ENCODE data around the gene MAML3.

MAML3 gene

GRCh38 chr4:139907001-139907809, 246.8 kb downstream of the MAML3 start:
- no peak for TF ChIP-seq GATA3 (IDR thresholded peaks at IDR 0.05; ENCODE audit: low read depth, low read length)
- no peak for TF ChIP-seq GATA2 (IDR thresholded peaks at IDR 0.05; ENCODE audit: low read depth, low read length)

- TF ChIP-seq GATA2 (IDR thresholded peaks at IDR 0.05; ENCODE audit: low read depth, low read length), result no peak
- no peak for TF ChIP-seq GATA3 (IDR thresholded peaks at IDR 0.05; ENCODE audit: low read depth, low read length)
These were observed 248.5 kb downstream of the MAML3 start for GRCh38 chr4:139905489-139905888.

DNA sequence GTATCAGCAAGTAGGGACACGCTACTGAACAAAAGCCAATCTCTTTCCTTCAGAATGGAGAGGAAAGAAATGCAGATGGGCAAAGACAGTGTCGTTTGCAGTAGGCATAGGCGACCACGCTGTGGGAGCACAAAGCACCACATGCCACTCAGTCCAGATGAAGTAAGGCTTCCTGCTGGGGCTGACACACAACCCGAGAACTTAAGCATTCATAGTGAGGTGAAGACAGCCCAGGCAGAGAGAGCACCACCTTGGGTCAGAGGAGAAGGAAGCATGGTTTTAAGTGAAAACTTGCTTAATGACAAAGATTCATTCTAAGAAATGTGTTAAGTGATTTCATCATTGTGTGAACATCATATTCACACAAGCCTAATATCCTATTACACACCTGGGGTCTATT, 249.6 kb downstream of the MAML3 start:
- TF ChIP-seq GATA3 (IDR thresholded peaks at IDR 0.05; ENCODE audit: low read depth, low read length) (no peak), GATA2 (IDR thresholded peaks at IDR 0.05; ENCODE audit: low read depth, low read length) (no peak)

DNA sequence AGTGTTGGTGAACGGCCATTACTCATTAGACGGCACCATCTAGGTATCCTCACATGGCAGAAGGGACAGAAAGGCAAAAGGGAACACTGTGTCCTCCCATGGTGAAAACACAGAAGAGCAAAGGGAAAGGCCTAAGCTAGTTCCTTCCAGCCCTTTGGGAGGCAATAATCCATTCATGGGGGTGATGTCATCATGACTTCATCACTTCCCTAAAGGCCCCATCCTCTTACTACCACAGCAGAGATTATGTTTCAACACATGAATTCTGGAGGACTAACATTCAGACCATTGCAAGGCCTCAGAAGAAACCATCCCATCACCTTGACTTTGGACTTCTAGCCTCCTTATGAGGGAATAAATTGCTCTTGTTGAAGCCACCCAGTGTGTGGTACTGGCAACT, 250.1 kb downstream of the MAML3 start:
- TF ChIP-seq GATA2 (IDR thresholded peaks at IDR 0.05; ENCODE audit: low read depth, low read length) (no peak), GATA3 (IDR thresholded peaks at IDR 0.05; ENCODE audit: low read depth, low read length) (no peak)

DNA sequence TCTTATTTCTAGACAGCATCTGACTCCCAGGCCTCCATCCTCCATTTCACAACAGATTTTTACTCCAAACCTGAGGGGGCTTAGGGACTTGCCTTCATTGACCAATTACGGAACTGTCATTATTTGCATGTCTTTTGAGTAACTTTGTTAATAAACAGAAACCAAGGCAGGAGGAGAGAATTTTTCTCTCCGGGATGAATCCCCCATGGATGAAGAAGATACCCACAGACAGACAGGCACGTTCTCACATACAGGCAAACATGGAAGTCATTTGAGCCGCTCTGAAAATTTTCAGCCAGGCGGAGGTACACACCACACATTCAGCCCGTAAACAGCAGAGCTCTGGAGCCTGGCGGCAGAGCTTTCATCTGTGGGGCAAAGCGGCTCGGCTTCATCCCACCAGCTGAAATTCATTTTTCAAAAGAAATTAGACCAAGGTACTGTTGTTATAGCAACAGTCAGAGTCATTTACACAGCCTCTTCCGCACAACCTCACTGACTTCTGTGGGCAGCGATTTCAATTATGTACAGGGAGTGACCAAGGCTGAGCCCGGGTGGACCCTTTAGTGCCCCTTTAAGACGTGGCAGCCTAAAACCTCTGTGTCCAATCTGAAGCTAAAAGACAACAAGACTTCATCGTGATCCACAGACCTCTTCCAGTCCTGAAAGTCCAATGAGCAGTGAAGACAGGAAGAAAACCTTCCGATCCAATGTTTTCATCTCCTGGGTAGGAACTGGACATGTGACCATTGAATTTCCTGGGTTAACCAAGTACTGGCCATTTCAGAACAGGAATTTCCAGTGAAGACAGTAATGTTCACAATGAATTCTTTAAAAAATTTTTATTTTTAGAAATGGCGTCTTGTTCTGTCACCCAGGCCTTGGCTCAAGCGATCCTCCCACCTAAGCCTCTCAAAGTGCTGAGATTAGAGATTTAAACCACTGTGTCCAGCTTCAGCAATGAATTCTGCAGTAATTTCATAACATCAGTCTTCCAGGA, 251.4 kb downstream of the MAML3 start:
- TF ChIP-seq GATA3 (IDR thresholded peaks at IDR 0.05; ENCODE audit: low read depth, low read length), result no peak
- no peak for TF ChIP-seq GATA2 (IDR thresholded peaks at IDR 0.05; ENCODE audit: low read depth, low read length)

- TF ChIP-seq GATA3 (IDR thresholded peaks at IDR 0.05; ENCODE audit: low read depth, low read length), result peak; percentile 59; the same call in 1 of the 2 replicates
- TF ChIP-seq GATA2 (IDR thresholded peaks at IDR 0.05; ENCODE audit: low read depth, low read length), result peak; percentile 58
These were observed 252.3 kb downstream of the MAML3 start for GRCh38 chr4:139901531-139902320.

GRCh38 chr4:139900964-139901376, 253.0 kb downstream of the MAML3 start:
- TF ChIP-seq GATA2 (IDR thresholded peaks at IDR 0.05; ENCODE audit: low read depth, low read length) (no peak), GATA3 (IDR thresholded peaks at IDR 0.05; ENCODE audit: low read depth, low read length) (no peak)

DNA sequence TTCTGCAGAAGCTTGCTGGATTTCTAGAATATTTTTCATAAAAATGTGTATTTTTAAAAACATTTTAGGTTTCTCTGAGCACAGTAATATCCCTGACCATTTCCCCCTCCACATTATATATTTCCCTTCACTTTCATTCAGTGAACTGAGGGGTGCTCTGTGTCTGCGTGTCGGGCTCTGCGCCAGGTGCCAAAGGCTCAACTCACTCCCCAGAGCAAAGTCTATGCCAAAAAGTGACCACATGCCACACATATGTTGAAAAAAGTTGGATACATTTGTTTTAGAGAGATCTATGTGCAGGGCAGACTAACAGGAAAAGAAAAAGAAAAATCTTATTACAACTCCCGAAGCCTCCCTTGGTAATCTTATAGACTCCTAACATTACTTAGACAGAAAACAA, 254.6 kb downstream of the MAML3 start:
- TF ChIP-seq GATA3 (IDR thresholded peaks at IDR 0.05; ENCODE audit: low read depth, low read length) (no peak), GATA2 (IDR thresholded peaks at IDR 0.05; ENCODE audit: low read depth, low read length) (no peak)

GRCh38 chr4:139898293-139898692, 255.7 kb downstream of the MAML3 start:
- no peak for TF ChIP-seq GATA2 (IDR thresholded peaks at IDR 0.05; ENCODE audit: low read depth, low read length)

DNA sequence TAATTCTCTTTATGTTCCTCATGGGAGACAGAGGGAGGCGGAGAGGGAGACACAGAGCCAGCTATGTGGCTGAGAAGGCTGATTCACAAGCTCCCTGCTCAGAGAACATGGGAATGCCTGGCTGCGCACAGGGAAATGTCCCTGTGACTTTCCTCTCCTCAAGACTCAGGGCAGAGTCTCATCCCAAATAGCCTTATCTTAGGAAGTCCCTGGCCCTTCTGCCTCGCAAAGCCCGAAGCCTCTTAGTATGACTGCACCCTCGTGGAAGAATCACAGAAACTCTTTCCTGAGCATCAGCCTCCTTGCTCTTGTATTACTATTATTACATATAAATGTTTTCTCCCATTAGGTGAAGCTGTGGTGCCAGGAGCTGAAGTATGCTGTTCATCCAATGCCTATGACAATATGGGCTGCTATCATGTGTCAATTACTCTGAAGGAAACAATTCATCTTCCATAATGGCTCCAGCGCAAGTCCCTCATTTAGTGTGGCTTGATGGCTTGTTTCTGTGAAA, 257.8 kb downstream of the MAML3 start:
- TF ChIP-seq GATA2 (IDR thresholded peaks at IDR 0.05; ENCODE audit: low read depth, low read length), result no peak
- TF ChIP-seq GATA3 (IDR thresholded peaks at IDR 0.05; ENCODE audit: low read depth, low read length), result no peak

GRCh38 chr4:139893801-139894200, 260.2 kb downstream of the MAML3 start:
- no peak for TF ChIP-seq GATA2 (IDR thresholded peaks at IDR 0.05; ENCODE audit: low read depth, low read length)
- TF ChIP-seq GATA3 (IDR thresholded peaks at IDR 0.05; ENCODE audit: low read depth, low read length), result no peak

- TF ChIP-seq GATA2 (IDR thresholded peaks at IDR 0.05; ENCODE audit: low read depth, low read length) (no peak), GATA3 (IDR thresholded peaks at IDR 0.05; ENCODE audit: low read depth, low read length) (no peak)
These were observed 260.8 kb downstream of the MAML3 start for GRCh38 chr4:139892973-139893736.

DNA sequence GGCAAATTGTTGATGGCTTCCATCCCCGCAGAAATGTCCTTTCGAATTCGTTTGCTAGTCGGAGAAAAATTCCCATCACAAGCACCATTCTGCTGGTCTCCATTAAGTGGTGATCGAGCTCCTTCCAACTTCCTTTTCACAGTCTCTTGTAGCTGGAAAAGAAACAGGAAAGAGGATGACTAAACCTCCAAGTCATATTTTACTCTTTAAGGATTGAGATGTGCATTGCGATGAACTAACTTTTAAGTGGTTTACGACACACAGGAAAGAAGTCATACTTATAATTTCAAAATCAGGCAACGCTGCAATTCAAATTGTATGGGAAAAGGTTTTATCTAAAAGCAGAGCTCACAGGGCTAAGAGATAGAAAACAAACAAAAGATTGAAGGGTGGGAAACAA, 263.2 kb downstream of the MAML3 start:
- TF ChIP-seq GATA3 (IDR thresholded peaks at IDR 0.05; ENCODE audit: low read depth, low read length), result no peak
- no peak for TF ChIP-seq GATA2 (IDR thresholded peaks at IDR 0.05; ENCODE audit: low read depth, low read length)
